Measurements from ENCODE around the gene ACSM6. TPM values are rescaled to one million over a fixed set of nuclear protein-coding genes. Genes with fewer than 3 reads are reported as not detected.

Gene ACSM6
- total and polyA plus RNA-seq, 2 of the 8 experiments (the other 6 are each of a cell fraction or from before 2014, with no cell fraction given), result 0.33 TPM; not detected in 1

DNA sequence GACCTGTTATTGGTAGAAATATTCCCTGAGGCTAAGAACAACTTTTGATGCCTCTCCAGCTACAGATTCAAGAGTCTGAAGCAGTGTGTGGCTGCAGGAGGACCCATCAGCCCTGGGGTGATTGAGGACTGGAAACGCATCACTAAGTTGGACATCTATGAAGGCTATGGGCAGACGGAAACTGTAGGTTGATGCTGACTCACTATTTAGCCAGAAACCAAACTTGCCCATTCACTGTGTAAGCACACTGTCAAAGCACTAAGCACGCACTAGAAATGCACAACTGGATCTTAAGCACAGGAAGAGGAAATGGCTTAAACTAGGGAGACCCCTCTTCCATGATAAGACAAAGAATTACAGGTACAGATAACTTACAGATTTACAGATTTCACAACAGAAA is 20.8 kb downstream of the ACSM6 start:
- no peaks in the 10 kb centered on the region for H3K27me3 ChIP-seq (replicated peaks in 1 of 4; ENCODE audit: control insufficient read depth in 3 of 4, extremely low read depth in 1 of 4, insufficient read depth in 3 of 4, low read length in 3 of 4)
- peak overlapping the region; percentile 19; the same call in 1 of the 2 replicates for H3K18ac ChIP-seq (ENCODE audit: extremely low read depth, low read length)
- no peak overlapping the region for H3K27ac ChIP-seq (ENCODE audit: low read depth, low read length)
- no peaks in the 10 kb centered on the region for H3K23me2 ChIP-seq (ENCODE audit: low read depth, low read length)
- H2AFZ ChIP-seq (ENCODE audit: low read length), result no peak overlapping the region
- H3K56ac ChIP-seq (replicated peaks; ENCODE audit: insufficient read length, low read depth, low read length), result no peak overlapping the region
- no peaks in the 10 kb centered on the region for H3K79me1 ChIP-seq (ENCODE audit: low read depth, low read length)
- no peaks in the 10 kb centered on the region for H3K9me3 ChIP-seq (ENCODE audit: insufficient read depth in 2 of 2, low read depth in 1 of 2, low read length in 1 of 2)
- peak overlapping the region; percentile 63; the same call in 1 of the 2 replicates for H2BK12ac ChIP-seq (ENCODE audit: low read depth, low read length)
- peak overlapping the region; percentile 35 for H2BK120ac ChIP-seq (replicated peaks; ENCODE audit: low read depth, low read length)
- TF ChIP-seq SIRT6 (IDR thresholded peaks at IDR 0.05; ENCODE audit: low read length), result no peak
- no peaks in the 10 kb centered on the region for H3K79me2 ChIP-seq (ENCODE audit: control insufficient read depth in 1 of 2, insufficient read depth in 2 of 2, low read length in 2 of 2)
- H3K36me3 ChIP-seq (ENCODE audit: control insufficient read depth in 2 of 4, insufficient read depth in 4 of 4, low read length in 3 of 4), result peaks cover 0 to 5% (median 0%) of the 10 kb centered on the region in 4 experiments; a peak in 1 of 8 replicates
- DNase-seq (ENCODE audit: low read depth in 1 of 2, low spot score in 2 of 2), result no peak
- H3K9ac ChIP-seq (replicated peaks in 1 of 4; ENCODE audit: extremely low read depth in 1 of 4, low read depth in 3 of 4, low read length in 3 of 4), result no peak overlapping the region
- no peaks in the 10 kb centered on the region for H3K4me1 ChIP-seq (replicated peaks in 1 of 4; ENCODE audit: control insufficient read depth in 3 of 4, insufficient read depth in 4 of 4, low read length in 3 of 4)
- H3K23ac ChIP-seq (ENCODE audit: insufficient read length), result no peak overlapping the region
- 0 out of 2 replicates have a peak overlapping the region, but pooled peaks have one; percentile 10 for H2BK20ac ChIP-seq (ENCODE audit: low read length)
- peak overlapping the region; percentile 6 for H4K5ac ChIP-seq (ENCODE audit: insufficient read length, low read depth, low read length)
- no peak overlapping the region for H3K4me3 ChIP-seq (ENCODE audit: extremely low read depth in 1 of 4, insufficient read depth in 2 of 4, low read depth in 3 of 4, low read length in 4 of 4)
- ChIA-PET CTCF (ENCODE audit: partially characterized antibody) (interaction anchor here (1.0 kb wide), 1 partner anchor 30 kb away, joined by 5 read pairs; no protein-coding TSS in a partner anchor), POLR2A (ENCODE audit: partially characterized antibody) (interaction anchor here (5.8 kb wide), 1 partner anchor 15 kb away, joined by 51 read pairs; no protein-coding TSS in a partner anchor)
- H2BK5ac ChIP-seq (ENCODE audit: low read depth, low read length), result no peak overlapping the region
- no peak overlapping the region for H2BK15ac ChIP-seq (ENCODE audit: low read length)
- H4K91ac ChIP-seq (replicated peaks; ENCODE audit: insufficient read length, low read length), result peak overlapping the region; percentile 58
- H4K20me1 ChIP-seq (replicated peaks in 1 of 2; ENCODE audit: control insufficient read depth in 1 of 2, insufficient read depth in 2 of 2, low read length in 2 of 2), result no peaks in the 10 kb centered on the region
- no peak overlapping the region for H2AK5ac ChIP-seq (ENCODE audit: low read depth, low read length)
- no peak overlapping the region for H3K14ac ChIP-seq (ENCODE audit: insufficient read length)
- H3K4me2 ChIP-seq (ENCODE audit: insufficient read depth in 1 of 2, low read depth in 2 of 2, low read length in 2 of 2), result no peak overlapping the region
- no peak overlapping the region for H4K8ac ChIP-seq (ENCODE audit: extremely low read depth, insufficient read depth, low read length)
- H3K4ac ChIP-seq (replicated peaks; ENCODE audit: insufficient read length, low read depth, low read length), result no peak overlapping the region
- no peak for FAIRE-seq
- 88% methylated on average over 3 of the region's 3 CpGs; no CpG with 5 or more reads in 1 of the 2 experiments for WGBS, 2 experiments (ENCODE audit: extremely low coverage in 1 of 2, insufficient coverage in 1 of 2, insufficient read length in 1 of 2, insufficient replicate concordance in 2 of 2, low coverage in 1 of 2, low lambda C conversion rate in 2 of 2, missing lambda C conversion rate in 1 of 2)

Data from H1 (cell line).